MM.1S (cell line): Measurements from ENCODE around the gene GALNTL6.

Source experiments
- DNase-seq: peaks from one replicate; pipeline ENCODE4 v3.0.0-alpha.2; 2015
- H2AFZ ChIP-seq: fragments of 300-600 bp; sonication (generic); 2 replicates; pipeline ENCODE4 v1.6.0; 2016; ENCODE audit warnings: antibody characterized with exemption, low read length
- H3F3A ChIP-seq: fragments of 300-600 bp; sonication (generic); 2 replicates; pipeline ENCODE4 v1.6.1; 2016; ENCODE audit warnings: mild to moderate bottlenecking, antibody characterized with exemption, low read length, moderate library complexity, mixed read lengths; ENCODE audit not compliant: insufficient read depth
- H3K27ac ChIP-seq: fragments of 300-600 bp; sonication (generic); 2 replicates; pipeline ENCODE4 v1.5.1; 2016; ENCODE audit warnings: mild to moderate bottlenecking, low read length
- H3K27me3 ChIP-seq: fragments of 300-600 bp; sonication (generic); replicated peaks from 2 replicates; pipeline ENCODE4 v1.6.0; 2016; ENCODE audit warnings: low read length; ENCODE audit not compliant: insufficient read depth
- H3K36me3 ChIP-seq: fragments of 300-600 bp; sonication (generic); replicated peaks from 2 replicates; pipeline ENCODE4 v1.6.1; 2016; ENCODE audit warnings: mild to moderate bottlenecking, low read length, mixed read lengths; ENCODE audit not compliant: insufficient read depth
- H3K4me1 ChIP-seq: fragments of 300-600 bp; sonication (generic); 2 replicates; pipeline ENCODE4 v1.6.1; 2016; ENCODE audit warnings: low read length, mixed read lengths
- H3K4me2 ChIP-seq: fragments of 300-600 bp; sonication (generic); 2 replicates; pipeline ENCODE4 v1.6.0; 2016; ENCODE audit warnings: low read depth, low read length
- H3K4me3 ChIP-seq: fragments of 300-600 bp; sonication (generic); 2 replicates; pipeline ENCODE4 v1.5.1; 2016; ENCODE audit warnings: low read length, mixed read lengths
- H3K79me2 ChIP-seq: fragments of 300-600 bp; sonication (generic); 2 replicates; pipeline ENCODE4 v1.6.1; 2016; ENCODE audit warnings: mixed run types, low read length, mixed read lengths
- H3K9ac ChIP-seq: fragments of 300-600 bp; sonication (generic); 2 replicates; pipeline ENCODE4 v1.6.1; 2016; ENCODE audit warnings: low read length, mixed read lengths
- H3K9me2 ChIP-seq: fragments of 300-600 bp; sonication (generic); replicated peaks from 2 replicates; pipeline ENCODE4 v1.6.1; 2016; ENCODE audit warnings: mild to moderate bottlenecking, low read length, mixed read lengths; ENCODE audit not compliant: insufficient read depth
- H3K9me3 ChIP-seq: fragments of 300-600 bp; sonication (generic); replicated peaks from 2 replicates; pipeline ENCODE4 v1.6.1; 2016; ENCODE audit warnings: mild to moderate bottlenecking, low read length, mixed read lengths; ENCODE audit not compliant: insufficient read depth
- H4K20me1 ChIP-seq: fragments of 300-600 bp; sonication (generic); 2 replicates; pipeline ENCODE4 v1.6.1; 2016; ENCODE audit warnings: mild to moderate bottlenecking, low read length, moderate library complexity, mixed read lengths; ENCODE audit not compliant: insufficient read depth
- CTCF ChIP-seq: fragments of 300-600 bp; sonication (generic); IDR thresholded peaks from 2 replicates; pipeline ENCODE4 v1.5.1; 2016; ENCODE audit warnings: antibody characterized with exemption, low read length, mixed read lengths
- EZH2 ChIP-seq: fragments of 300-600 bp; sonication (generic); optimal IDR thresholded peaks from 2 replicates; pipeline ENCODE3; 2017; ENCODE audit warnings: low read depth, mild to moderate bottlenecking, antibody characterized with exemption, low read length, mixed read lengths
- EZH2phosphoT487 ChIP-seq: fragments of 300-600 bp; sonication (generic); IDR thresholded peaks from 2 replicates; pipeline ENCODE4 v1.6.1; 2018; ENCODE audit warnings: antibody characterized with exemption, low read length

Gene GALNTL6

GRCh38 chr4:172489861-172490260, 676.7 kb downstream of the GALNTL6 start:
- Histone ChIP-seq H3K27me3 (no peaks in the 10 kb centered on the region), H3K79me2 (no peaks in the 10 kb centered on the region), H3K9me3 (no peaks in the 10 kb centered on the region), H3K9ac (no peak overlapping the region), H3F3A (no peaks in the 10 kb centered on the region), H2AFZ (no peak overlapping the region), H4K20me1 (no peaks in the 10 kb centered on the region), H3K27ac (no peak overlapping the region), H3K4me1 (no peaks in the 10 kb centered on the region), H3K36me3 (no peaks in the 10 kb centered on the region), H3K9me2 (no peaks in the 10 kb centered on the region), H3K4me2 (no peak overlapping the region), H3K4me3 (no peak overlapping the region)
- TF ChIP-seq EZH2 (no peak), CTCF (no peak), EZH2phosphoT487 (no peak)
- no peak for DNase-seq

- Histone ChIP-seq H3K79me2 (no peaks in the 10 kb centered on the region), H3K36me3 (no peaks in the 10 kb centered on the region), H3K9me3 (no peaks in the 10 kb centered on the region), H3K27ac (no peak overlapping the region), H3K4me1 (no peaks in the 10 kb centered on the region), H3K9ac (no peak overlapping the region), H3K27me3 (no peaks in the 10 kb centered on the region), H2AFZ (no peak overlapping the region), H3K4me2 (no peak overlapping the region), H4K20me1 (no peaks in the 10 kb centered on the region), H3K9me2 (no peaks in the 10 kb centered on the region), H3K4me3 (no peak overlapping the region), H3F3A (no peaks in the 10 kb centered on the region)
- no peak for DNase-seq
- TF ChIP-seq EZH2phosphoT487 (no peak), EZH2 (no peak), CTCF (no peak)
Observed at GRCh38 chr4:172495769-172496168, 682.6 kb downstream of the GALNTL6 start.

GRCh38 chr4:172497321-172497720, 684.1 kb downstream of the GALNTL6 start:
- Histone ChIP-seq H3K79me2 (no peaks in the 10 kb centered on the region), H3K27ac (no peak overlapping the region), H3K4me1 (no peaks in the 10 kb centered on the region), H3K27me3 (no peaks in the 10 kb centered on the region), H3K9me3 (no peaks in the 10 kb centered on the region), H3K9me2 (no peaks in the 10 kb centered on the region), H3K9ac (no peak overlapping the region), H3K36me3 (no peaks in the 10 kb centered on the region), H3K4me2 (no peak overlapping the region), H4K20me1 (no peaks in the 10 kb centered on the region), H3K4me3 (no peak overlapping the region), H2AFZ (no peak overlapping the region), H3F3A (no peaks in the 10 kb centered on the region)
- no peak for TF ChIP-seq CTCF
- TF ChIP-seq EZH2phosphoT487 = no peak
- no peak for TF ChIP-seq EZH2
- DNase-seq = no peak
